H1 (cell line): Measurements from ENCODE around the gene FAM111A. TPM values are rescaled to one million over a fixed set of nuclear protein-coding genes. Genes with fewer than 3 reads are reported as not detected.

Experiments used
- CTCF ChIA-PET: fragments of 300-600 bp; sonication (Branson Sonifier 250); formaldehyde crosslinking; loops from one replicate; lab custom pipeline; 2021; ENCODE audit not compliant: partially characterized antibody; lab: Charles Lee
- POLR2A ChIA-PET: fragments of 300-600 bp; sonication (Branson Sonifier 250); formaldehyde crosslinking; loops from one replicate; lab custom pipeline; 2021; ENCODE audit warnings: inconsistent platforms; ENCODE audit not compliant: partially characterized antibody; lab: Charles Lee
- DNase-seq, 2 experiments: peaks; one replicate each; pipeline versions ENCODE4 v3.0.0 to v3.0.0-alpha.2; 2010 to 2022; ENCODE audit warnings: low spot score in 2 of 2, low read depth in 1 of 2, mixed read lengths in 1 of 2
- FAIRE-seq: peaks from 2 replicates; lab custom pipeline; 2011; peaks lifted over from hg19 to GRCh38; lab: Jason Lieb, UNC
- H2AFZ ChIP-seq: 2 replicates; pipeline ENCODE4 v1.8.1; 2012; ENCODE audit warnings: low read length, inconsistent platforms
- H2AK5ac ChIP-seq: 2 replicates; pipeline ENCODE4 v1.6.1; 2013; ENCODE audit warnings: low read depth, low read length
- H2BK120ac ChIP-seq: replicated peaks from 2 replicates; pipeline ENCODE3; 2013; ENCODE audit warnings: low read depth, low read length, inconsistent platforms
- H2BK12ac ChIP-seq: 2 replicates; pipeline ENCODE4 v1.6.1; 2013; ENCODE audit warnings: low read depth, low read length
- H2BK15ac ChIP-seq: 2 replicates; pipeline ENCODE4 v1.6.1; 2013; ENCODE audit warnings: low read length
- H2BK20ac ChIP-seq: 2 replicates; pipeline ENCODE4 v1.6.1; 2013; ENCODE audit warnings: low read length
- H2BK5ac ChIP-seq: 2 replicates; pipeline ENCODE4 v1.6.1; 2013; ENCODE audit warnings: low read depth, low read length
- H3K14ac ChIP-seq: 2 replicates; pipeline ENCODE4 v1.6.1; 2013; ENCODE audit warnings: inconsistent platforms; ENCODE audit not compliant: insufficient read length
- H3K18ac ChIP-seq: 2 replicates; pipeline ENCODE4 v1.6.1; 2013; ENCODE audit warnings: low read length; ENCODE audit errors: extremely low read depth
- H3K23ac ChIP-seq: 2 replicates; pipeline ENCODE4 v1.6.1; 2013; ENCODE audit warnings: inconsistent platforms; ENCODE audit not compliant: insufficient read length
- H3K23me2 ChIP-seq: 2 replicates; pipeline ENCODE4 v1.6.1; 2013; ENCODE audit warnings: low read depth, low read length
- H3K27ac ChIP-seq: 2 replicates; pipeline ENCODE4 v1.6.1; 2011; ENCODE audit warnings: low read depth, low read length, inconsistent platforms
- H3K27me3 ChIP-seq, 4 experiments: replicated peaks in 1 of 4; 1 replicate in 1 of 4; 2 replicates in 3 of 4; pipeline versions ENCODE4 v1.6.1 to v1.8.1; 2011 to 2013; ENCODE audit warnings: low read length in 3 of 4, mild to moderate bottlenecking in 3 of 4, inconsistent platforms in 2 of 4, mixed read lengths in 2 of 4, moderate library complexity in 1 of 4; ENCODE audit not compliant: control insufficient read depth in 3 of 4, insufficient read depth in 3 of 4; ENCODE audit errors: extremely low read depth in 1 of 4
- H3K36me3 ChIP-seq, 4 experiments: 2 replicates each; pipeline versions ENCODE4 v1.6.1 to v1.8.1; 2011 to 2013; ENCODE audit warnings: mild to moderate bottlenecking in 4 of 4, low read length in 3 of 4, moderate library complexity in 2 of 4, control low read depth in 1 of 4, inconsistent platforms in 1 of 4; ENCODE audit not compliant: insufficient read depth in 4 of 4, control insufficient read depth in 2 of 4
- H3K4ac ChIP-seq: replicated peaks from 2 replicates; pipeline ENCODE3; 2013; ENCODE audit warnings: low read length, low read depth, mixed read lengths, inconsistent platforms; ENCODE audit not compliant: insufficient read length
- H3K4me1 ChIP-seq, 4 experiments: replicated peaks in 1 of 4; 1 replicate in 1 of 4; 2 replicates in 3 of 4; pipeline versions ENCODE4 v1.6.1 to v1.8.1; 2011 to 2013; ENCODE audit warnings: low read length in 3 of 4, inconsistent platforms in 2 of 4, mixed read lengths in 1 of 4; ENCODE audit not compliant: insufficient read depth in 4 of 4, control insufficient read depth in 3 of 4
- H3K4me2 ChIP-seq, 2 experiments: 2 replicates each; pipeline versions ENCODE4 v1.6.1 to v1.8.1; 2011 to 2013; ENCODE audit warnings: low read depth in 2 of 2, low read length in 2 of 2, control low read depth in 1 of 2, inconsistent platforms in 1 of 2, mild to moderate bottlenecking in 1 of 2; ENCODE audit not compliant: insufficient read depth in 1 of 2
- H3K4me3 ChIP-seq, 4 experiments: fragments of 200-600, 300-600 bp in 1 of 4; sonication (generic), shearing (Covaris generic), sonication (Bioruptor Twin) in 1 of 4; 2 replicates each; pipeline versions ENCODE4 v1.5.1 to v1.8.1; 2011 to 2016; ENCODE audit warnings: low read length in 4 of 4, low read depth in 3 of 4, control low read depth in 2 of 4, inconsistent platforms in 2 of 4, mild to moderate bottlenecking in 2 of 4, mixed read lengths in 1 of 4, moderate library complexity in 1 of 4; ENCODE audit not compliant: insufficient read depth in 2 of 4; ENCODE audit errors: extremely low read depth in 1 of 4
- H3K56ac ChIP-seq: replicated peaks from 2 replicates; pipeline ENCODE3; 2013; ENCODE audit warnings: low read depth, mild to moderate bottlenecking, mixed read lengths, low read length, inconsistent platforms; ENCODE audit not compliant: insufficient read length
- H3K79me1 ChIP-seq: 2 replicates; pipeline ENCODE4 v1.6.1; 2013; ENCODE audit warnings: low read depth, low read length, control low read depth
- H3K79me2 ChIP-seq, 2 experiments: 2 replicates each; pipeline versions ENCODE4 v1.6.1 to v1.8.1; 2012 to 2013; ENCODE audit warnings: low read length in 2 of 2, mild to moderate bottlenecking in 2 of 2, inconsistent platforms in 1 of 2; ENCODE audit not compliant: insufficient read depth in 2 of 2, control insufficient read depth in 1 of 2
- H3K9ac ChIP-seq, 4 experiments: replicated peaks in 1 of 4; 1 replicate in 1 of 4; 2 replicates in 3 of 4; pipeline versions ENCODE4 v1.6.1 to v1.8.1; 2011 to 2013; ENCODE audit warnings: low read depth in 3 of 4, low read length in 3 of 4, control low read depth in 2 of 4, mild to moderate bottlenecking in 2 of 4, moderate library complexity in 2 of 4, inconsistent platforms in 1 of 4; ENCODE audit errors: extremely low read depth in 1 of 4
- H3K9me3 ChIP-seq, 2 experiments: 2 replicates each; pipeline versions ENCODE4 v1.6.1 to v1.8.1; 2012 to 2013; ENCODE audit warnings: mild to moderate bottlenecking in 2 of 2, moderate library complexity in 2 of 2, control low read depth in 1 of 2, inconsistent platforms in 1 of 2, low read depth in 1 of 2, low read length in 1 of 2, mixed read lengths in 1 of 2; ENCODE audit not compliant: insufficient read depth in 2 of 2
- H4K20me1 ChIP-seq, 2 experiments: replicated peaks in 1 of 2; 2 replicates each; pipeline versions ENCODE3 to v1.8.1; 2011 to 2013; ENCODE audit warnings: inconsistent platforms in 2 of 2, low read length in 2 of 2, mild to moderate bottlenecking in 1 of 2; ENCODE audit not compliant: insufficient read depth in 2 of 2, control insufficient read depth in 1 of 2
- H4K5ac ChIP-seq: 2 replicates; pipeline ENCODE4 v1.6.1; 2013; ENCODE audit warnings: low read length, low read depth, mixed read lengths, inconsistent platforms; ENCODE audit not compliant: insufficient read length
- H4K8ac ChIP-seq: 2 replicates; pipeline ENCODE4 v1.8.0; 2013; ENCODE audit warnings: mild to moderate bottlenecking, moderate library complexity, low read length, inconsistent platforms; ENCODE audit not compliant: insufficient read depth; ENCODE audit errors: extremely low read depth
- H4K91ac ChIP-seq: replicated peaks from 2 replicates; pipeline ENCODE3; 2013; ENCODE audit warnings: low read length, mixed read lengths, inconsistent platforms; ENCODE audit not compliant: insufficient read length
- BCL11A ChIP-seq, 2 experiments: IDR thresholded peaks; one replicate each; pipeline ENCODE4 v1.6.1; 2011; ENCODE audit warnings: low read depth in 2 of 2, low read length in 2 of 2, mild to moderate bottlenecking in 2 of 2
- CBX5 ChIP-seq: fragments of 300-800, 300-1000 bp; sonication (generic); IDR thresholded peaks from 2 replicates; pipeline ENCODE4 v1.7.1; 2016; ENCODE audit warnings: antibody characterized with exemption, low read length, low read depth
- CTCF ChIP-seq, 3 experiments: IDR thresholded peaks; 1 replicate in 2 of 3; 2 replicates in 1 of 3; pipeline versions ENCODE4 v1.5.1 to v1.6.1; 2011; ENCODE audit warnings: low read length in 3 of 3, mild to moderate bottlenecking in 3 of 3, inconsistent platforms in 2 of 3, low read depth in 1 of 3, moderate library complexity in 1 of 3; ENCODE audit not compliant: insufficient read depth in 1 of 3; ENCODE audit errors: control extremely low read depth in 1 of 3
- SP1 ChIP-seq: IDR thresholded peaks from 2 replicates; pipeline ENCODE4 v1.6.1; 2011; ENCODE audit warnings: low read depth, low read length
- SRF ChIP-seq: IDR thresholded peaks from 2 replicates; pipeline ENCODE4 v1.6.1; 2011; ENCODE audit warnings: mild to moderate bottlenecking, low read depth, low read length, moderate library complexity
- TAF7 ChIP-seq: optimal IDR thresholded peaks from 2 replicates; pipeline ENCODE3; 2011; ENCODE audit warnings: low read depth, mild to moderate bottlenecking, inconsistent platforms, low read length, moderate library complexity, borderline replicate concordance
- TEAD4 ChIP-seq: IDR thresholded peaks from 2 replicates; pipeline ENCODE4 v1.6.1; 2012; ENCODE audit warnings: low read depth, low read length, inconsistent platforms, mixed read lengths
- WGBS, 2 experiments: shearing (Covaris generic) in 1 of 2; methylation state at CpG; one replicate each; pipeline versions ENCODE4 v1.1.6 to v1.1.7; 2013 to 2015; ENCODE audit warnings: low lambda C conversion rate in 2 of 2, mixed read lengths in 2 of 2, inconsistent platforms in 1 of 2, low coverage in 1 of 2, missing lambda C conversion rate in 1 of 2; ENCODE audit not compliant: insufficient replicate concordance in 2 of 2, insufficient coverage in 1 of 2, insufficient read length in 1 of 2; ENCODE audit errors: extremely low coverage in 1 of 2, missing lambda C conversion rate in 1 of 2; 5-methylcytosine and 5-hydroxymethylcytosine counted together
- polyA plus RNA-seq, 7 experiments: library from polyadenylated mRNA; depleted of rRNA in 3 of 7; stranded (reverse) in 5 of 7; unstranded in 2 of 7; fragments of >200 nt in 5 of 7; fragments of 200-250 nt in 2 of 7; gene quantifications; 1 replicate in 5 of 7; 2 replicates in 1 of 7; 4 replicates in 1 of 7; pipeline versions ENCODE4 v1.2.1 to v1.2.3, GENCODE V29; 2011 to 2013; ENCODE audit warnings: missing spikeins in 2 of 7, mixed read lengths in 2 of 7
- total RNA-seq: library from RNA; stranded (reverse); fragmentation: NEBNext Ultra II Directional; extraction: Animal tissue kit (Norgen Biotek cat#: 25700); gene quantifications from 2 replicates; pipeline ENCODE4 v1.2.1, GENCODE V29; 2021
- TF ChIP-seq, protein P1 (sequence below): IDR thresholded peaks from 2 replicates; pipeline ENCODE4 v1.6.1; 2011; ENCODE audit warnings: low read length, improper control_type of control experiment

The FAM111A gene
- total and polyA plus RNA-seq, 2 of the 8 experiments (the other 6 are each of a cell fraction or from before 2014, with no cell fraction given) = 10.2 to 29.9 TPM

- Histone ChIP-seq H2BK15ac (no peak overlapping the region), H2BK20ac (no peak overlapping the region), H3K79me1 (peaks cover 2% of the 10 kb centered on the region; the same call in 1 of the 2 replicates), H3K27ac (no peak overlapping the region), H2AFZ (no peak overlapping the region), H3K9me3 (no peaks in the 10 kb centered on the region), H2BK5ac (no peak overlapping the region), H3K4me3 (no peak overlapping the region), H4K5ac (no peak overlapping the region), H2BK120ac (no peak overlapping the region), H3K36me3 (peaks cover 4 to 37% (median 19%) of the 10 kb centered on the region in 4 experiments; a peak in 6 of 8 replicates), H3K4me1 (peaks cover 0 to 4% (median 0%) of the 10 kb centered on the region in 4 experiments; a peak in 2 of 7 replicates)
- WGBS, 2 experiments = 91% methylated on average over 3 of the region's 3 CpGs; no CpG with 5 or more reads in 1 of the 2 experiments
- no peak for DNase-seq
- FAIRE-seq = no peak
- TF ChIP-seq, protein P1, sequence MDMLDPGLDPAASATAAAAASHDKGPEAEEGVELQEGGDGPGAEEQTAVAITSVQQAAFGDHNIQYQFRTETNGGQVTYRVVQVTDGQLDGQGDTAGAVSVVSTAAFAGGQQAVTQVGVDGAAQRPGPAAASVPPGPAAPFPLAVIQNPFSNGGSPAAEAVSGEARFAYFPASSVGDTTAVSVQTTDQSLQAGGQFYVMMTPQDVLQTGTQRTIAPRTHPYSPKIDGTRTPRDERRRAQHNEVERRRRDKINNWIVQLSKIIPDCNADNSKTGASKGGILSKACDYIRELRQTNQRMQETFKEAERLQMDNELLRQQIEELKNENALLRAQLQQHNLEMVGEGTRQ = no peak
- TF ChIP-seq CBX5 (no peak), CTCF (IDR thresholded peaks at IDR 0.05; ENCODE audit: control extremely low read depth in 1 of 3, insufficient read depth in 1 of 3, low read depth in 1 of 3, low read length in 3 of 3) (no peak), BCL11A (IDR thresholded peaks at IDR 0.05; ENCODE audit: low read depth in 2 of 2, low read length in 2 of 2) (no peak), SP1 (no peak), SRF (no peak), TAF7 (no peak), TEAD4 (no peak)
- TF ChIP-seq, all 59 proteins: peak for 0
- ChIA-PET CTCF (interaction anchor here (0.8 to 9.5 kb wide), 16 partner anchors 8 to 244 kb away, joined by 3 to 201 read pairs (median 6); partner anchors contain the start of gene DTX4), POLR2A (interaction anchor here (1.3 to 9.4 kb wide), 2 partner anchors 14 to 16 kb away, joined by 3 to 79 read pairs; partner anchors contain the start of gene DTX4)
- H4K91ac ChIP-seq = no peak overlapping the region
- peaks cover 2 to 3% of the 10 kb centered on the region in 2 experiments for H4K20me1 ChIP-seq
- H3K14ac ChIP-seq = no peak overlapping the region
- no peak overlapping the region for H2AK5ac ChIP-seq
- no peak overlapping the region for H3K9ac ChIP-seq
- H3K56ac ChIP-seq = no peak overlapping the region
- H3K18ac ChIP-seq = no peak overlapping the region
- H3K23ac ChIP-seq = no peak overlapping the region
- H3K4me2 ChIP-seq = no peak overlapping the region
- no peak overlapping the region for H3K4ac ChIP-seq
- 0 out of 4 replicates have a peak, but pooled peaks cover 0 to 8% of the 10 kb centered on the region in 2 experiments for H3K79me2 ChIP-seq
- no peaks in the 10 kb centered on the region for H3K23me2 ChIP-seq
- H2BK12ac ChIP-seq = no peak overlapping the region
- H4K8ac ChIP-seq = no peak overlapping the region
- H3K27me3 ChIP-seq = no peaks in the 10 kb centered on the region
These were observed 44.4 kb downstream of the FAM111A start for GRCh38 chr11:59187035-59187434.
